HTR-8/SVneo (cell line): ENCODE results near the gene JAZF1.
"Not testable (repeated sequence)": the region's sequence is repeated elsewhere in the genome, so short reads cannot be mapped to it uniquely, and the experiment has no call there.

Experiments
- DNase-seq: peaks from one replicate; pipeline ENCODE4 v3.0.0; 2011; ENCODE audit warnings: low spot score, mixed read lengths; ENCODE audit not compliant: insufficient read length
- FAIRE-seq: peaks from 2 replicates; lab custom pipeline; 2011; peaks lifted over from hg19 to GRCh38; lab: Jason Lieb, UNC

The JAZF1 gene

DNA sequence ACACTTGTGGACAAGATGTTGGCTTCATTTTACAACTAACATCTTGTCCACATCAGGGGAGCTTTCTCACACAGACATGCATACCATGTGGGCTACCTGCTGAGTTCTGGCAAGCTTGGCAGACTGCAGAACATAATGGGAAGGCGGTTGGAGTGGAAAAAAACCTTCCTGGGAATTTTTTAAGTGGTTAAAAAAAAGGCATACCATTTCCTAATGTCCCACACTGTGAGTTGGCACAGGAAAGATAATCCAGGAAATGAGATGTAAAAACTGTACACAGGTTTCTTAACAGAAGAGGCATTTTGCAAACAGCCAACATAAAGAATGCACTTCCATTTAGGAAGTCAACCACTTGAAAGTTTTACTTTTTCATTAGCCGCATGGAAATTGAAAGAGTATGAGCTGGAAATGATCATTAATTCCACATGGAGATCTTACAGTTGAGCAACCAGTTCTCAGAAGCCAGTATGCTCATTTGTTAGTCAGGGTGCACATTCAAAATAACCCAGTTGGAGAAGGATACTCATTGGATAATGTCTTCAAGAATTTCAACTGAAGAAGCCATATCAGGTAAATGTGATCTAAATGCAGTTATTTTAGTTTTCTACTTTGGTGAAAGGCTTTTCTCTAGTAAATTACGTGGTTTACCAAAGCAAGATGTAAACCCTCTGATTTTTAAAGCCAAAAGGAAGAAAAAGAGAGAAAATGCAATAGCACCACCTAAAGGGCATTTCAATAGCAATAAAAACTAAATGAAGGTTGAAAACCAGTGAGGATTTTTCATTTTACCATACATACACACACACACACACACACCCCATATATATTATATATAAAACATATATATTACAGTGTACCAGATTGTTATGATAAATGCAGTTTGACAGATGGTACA is 246.7 kb downstream of the JAZF1 start:
- no peak for FAIRE-seq

DNA sequence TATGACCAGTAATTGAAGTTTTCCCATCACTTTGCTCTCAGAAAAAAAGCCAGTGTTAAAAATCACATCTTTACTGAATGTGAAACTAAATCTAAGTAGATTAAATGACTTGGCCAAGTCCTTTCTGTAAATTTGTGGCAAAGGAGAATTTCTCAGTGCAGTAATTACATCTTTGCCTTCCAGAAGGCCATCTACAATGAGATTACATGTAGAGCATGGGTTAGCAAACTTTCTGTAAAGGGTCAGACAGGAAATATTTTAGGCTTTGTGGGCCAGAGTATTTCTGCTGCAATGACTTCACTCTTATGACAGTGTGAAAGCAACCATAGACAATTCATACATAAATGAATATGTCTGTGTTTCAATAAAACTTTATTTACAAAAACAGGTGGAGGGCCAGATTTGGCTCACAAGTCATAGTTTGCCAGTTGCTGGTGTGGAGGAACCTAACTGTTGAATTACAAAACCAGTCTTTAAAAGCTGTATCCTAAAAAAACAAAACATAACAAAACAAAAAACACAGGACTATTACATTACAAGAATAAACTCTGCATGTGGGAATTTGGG is 249.6 kb downstream of the JAZF1 start:
- DNase-seq (no peak), FAIRE-seq (no peak)

More for the DNA sequence above, 246.7 kb downstream of the JAZF1 start:
- DNase-seq = no peak

GRCh38 chr7:27929127-27929526 is 251.5 kb downstream of the JAZF1 start:
- FAIRE-seq (no peak), DNase-seq (no peak)

DNA sequence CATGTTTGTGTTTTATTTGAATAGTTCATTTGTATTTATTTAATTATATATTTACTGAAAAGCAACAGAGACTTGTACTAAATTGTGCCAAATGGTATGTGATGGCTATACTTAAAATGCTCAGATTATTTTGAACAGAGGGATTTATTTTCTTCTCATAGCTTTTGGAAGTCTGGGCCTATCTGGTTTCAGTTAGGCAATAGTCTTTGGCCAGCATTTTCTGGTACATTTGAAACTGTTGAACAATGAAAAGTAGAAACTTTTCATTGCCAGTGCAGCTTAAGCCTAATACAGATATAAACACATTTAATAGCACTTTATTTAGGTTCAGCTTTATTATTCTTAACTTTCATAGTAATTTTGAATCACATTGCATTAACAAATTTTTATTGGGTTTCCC is 252.6 kb downstream of the JAZF1 start:
- DNase-seq = no peak
- FAIRE-seq = no peak

- DNase-seq (no peak), FAIRE-seq (no peak)
Observed at GRCh38 chr7:27925573-27926201, 254.9 kb downstream of the JAZF1 start.

- FAIRE-seq = no peak
Observed at GRCh38 chr7:27923642-27923980, 257.0 kb downstream of the JAZF1 start.

DNA sequence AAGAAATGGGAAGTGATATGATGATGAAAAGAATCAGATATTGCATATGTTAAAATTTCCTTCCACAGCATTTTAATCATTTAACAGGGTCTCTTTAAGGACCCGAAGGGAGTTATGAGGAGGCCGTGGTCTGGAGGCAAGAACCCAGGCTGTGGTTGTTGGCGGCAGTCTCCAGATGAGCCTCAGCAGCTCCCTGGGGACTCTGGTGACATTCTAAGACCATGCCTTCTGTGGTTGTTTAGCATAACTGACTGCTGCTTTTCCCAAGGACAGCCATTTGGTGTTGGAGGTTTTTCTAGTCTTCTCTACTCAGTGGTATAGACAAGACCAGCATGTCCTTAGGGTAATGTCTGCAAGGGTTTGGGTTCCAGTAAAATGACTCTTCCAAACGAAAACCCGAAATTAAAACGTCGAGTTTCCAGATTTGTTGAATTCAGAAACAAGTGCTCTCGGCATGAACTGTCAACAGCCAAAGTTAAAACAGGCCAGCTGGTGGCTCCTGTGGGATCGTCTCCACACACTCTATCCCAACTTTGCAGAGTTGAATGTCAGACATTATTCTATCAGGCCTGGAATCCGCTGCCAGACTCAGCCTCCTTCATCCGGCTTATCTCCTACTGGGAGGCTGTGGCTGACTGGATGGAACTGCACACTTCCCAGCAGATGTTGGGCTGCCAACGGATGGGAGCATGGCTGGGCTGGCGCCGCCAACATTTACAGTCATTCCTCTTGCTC is 257.5 kb downstream of the JAZF1 start:
- FAIRE-seq = no peak
- no peak for DNase-seq

More at GRCh38 chr7:27923642-27923980, 257.0 kb downstream of the JAZF1 start:
- no peak for DNase-seq

DNA sequence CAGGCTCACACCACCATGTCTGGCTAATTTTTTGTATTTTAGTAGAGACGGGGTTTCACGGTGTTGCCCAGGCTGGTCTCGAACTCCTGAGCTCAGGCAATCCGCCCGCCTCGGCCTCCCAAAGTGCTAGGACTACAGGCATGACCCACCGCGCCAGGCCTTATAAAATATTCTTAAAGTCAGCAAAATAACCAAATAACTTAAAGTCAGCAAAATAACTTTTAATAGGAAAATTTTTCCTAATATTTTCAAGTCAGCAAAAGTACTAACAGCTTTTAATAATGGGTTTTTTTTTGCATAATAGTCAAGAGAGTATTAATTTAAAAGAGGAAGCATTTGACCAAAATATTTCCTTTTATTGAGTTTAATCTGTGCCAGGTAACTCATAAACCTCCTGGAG is 258.2 kb downstream of the JAZF1 start:
- not testable (repeated sequence) for FAIRE-seq, DNase-seq

DNA sequence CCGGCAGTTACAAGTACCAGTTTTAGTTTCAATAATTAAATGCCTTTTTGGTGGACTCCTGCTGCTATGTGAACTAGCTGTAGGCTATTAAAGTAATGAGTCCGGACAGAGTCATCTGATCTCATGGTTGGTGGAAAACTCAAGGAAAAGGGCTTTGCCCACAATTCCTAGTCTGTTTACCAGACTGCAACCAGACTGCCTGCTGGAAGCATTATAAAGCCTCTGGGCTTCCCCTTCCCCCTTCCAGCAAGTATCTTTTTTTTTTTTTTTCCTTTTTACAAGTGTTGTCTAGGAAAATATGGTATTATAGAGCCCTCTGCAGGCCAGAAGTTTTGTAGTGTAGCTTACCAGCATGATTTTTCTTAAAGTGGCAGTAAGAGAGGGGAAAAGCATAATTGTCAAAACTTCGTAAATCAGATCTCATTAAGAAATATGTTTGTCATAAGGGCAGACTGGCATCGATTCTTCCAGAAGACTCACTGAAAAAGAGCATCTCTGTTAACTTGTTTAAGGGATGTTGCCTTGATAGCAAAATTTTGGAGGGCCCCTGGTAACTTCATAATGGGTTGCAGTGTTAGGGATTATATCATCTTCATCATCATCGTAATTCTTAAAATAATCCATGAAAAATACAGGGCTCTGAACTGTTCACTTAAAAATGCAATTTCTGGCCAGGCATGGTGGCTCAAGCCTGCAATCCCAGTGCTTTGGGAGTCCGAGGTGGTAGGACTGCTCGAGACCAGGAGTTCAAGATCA is 259.3 kb downstream of the JAZF1 start:
- DNase-seq = peak; percentile 75
- no peak for FAIRE-seq

GRCh38 chr7:27920281-27920946 is 260.2 kb downstream of the JAZF1 start:
- DNase-seq = no peak
- no peak for FAIRE-seq

DNA sequence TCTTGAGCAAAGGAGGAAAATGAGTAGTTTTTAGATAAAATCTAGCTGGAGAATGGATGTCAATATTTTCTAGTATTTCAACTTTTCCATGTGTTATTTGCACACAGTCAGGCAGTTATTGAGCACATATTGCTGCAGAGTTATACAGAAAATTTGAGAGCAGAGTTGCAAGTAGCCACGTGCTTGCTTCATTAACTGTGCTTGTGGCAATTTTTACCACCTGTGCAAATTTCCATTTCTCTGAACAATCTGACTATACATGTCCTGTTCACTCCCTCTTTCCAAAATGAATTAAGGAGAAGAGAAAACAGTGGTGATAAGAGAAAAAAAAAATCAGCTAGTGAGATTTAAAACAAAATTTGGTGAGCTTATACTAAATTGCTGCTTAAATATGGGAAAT is 262.1 kb downstream of the JAZF1 start:
- FAIRE-seq = no peak
- no peak for DNase-seq

GRCh38 chr7:27917774-27918314 is 262.8 kb downstream of the JAZF1 start:
- peak; percentile 66 for FAIRE-seq
- peak; percentile 45 for DNase-seq

GRCh38 chr7:27917119-27917518 is 263.5 kb downstream of the JAZF1 start:
- DNase-seq (no peak), FAIRE-seq (no peak)

GRCh38 chr7:27916372-27916771 is 264.2 kb downstream of the JAZF1 start:
- no peak for DNase-seq
- no peak for FAIRE-seq

DNA sequence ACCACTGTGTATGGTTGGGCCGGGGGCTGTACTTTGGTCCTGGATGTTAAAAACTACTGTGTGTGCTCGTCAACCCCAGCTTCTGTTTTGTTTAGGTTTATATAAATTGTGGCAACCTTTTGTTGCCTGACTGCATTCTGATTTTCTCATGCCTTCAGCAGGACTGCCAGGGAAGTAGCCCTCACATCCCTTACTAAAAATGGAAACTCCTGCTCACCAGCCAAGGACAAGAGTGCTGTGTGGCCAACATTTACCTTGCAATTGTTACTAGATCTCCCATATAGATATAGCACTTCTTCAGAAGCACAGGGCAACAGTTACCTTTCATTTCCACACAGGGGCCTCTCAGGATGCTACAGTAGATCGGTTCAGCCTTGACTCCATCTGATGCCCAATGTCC is 266.2 kb downstream of the JAZF1 start:
- no peak for FAIRE-seq
- no peak for DNase-seq

GRCh38 chr7:27912751-27913150 is 267.8 kb downstream of the JAZF1 start:
- DNase-seq (no peak), FAIRE-seq (no peak)

- no peak for FAIRE-seq
- DNase-seq = no peak
Observed at GRCh38 chr7:27911920-27912319, 268.7 kb downstream of the JAZF1 start.

DNA sequence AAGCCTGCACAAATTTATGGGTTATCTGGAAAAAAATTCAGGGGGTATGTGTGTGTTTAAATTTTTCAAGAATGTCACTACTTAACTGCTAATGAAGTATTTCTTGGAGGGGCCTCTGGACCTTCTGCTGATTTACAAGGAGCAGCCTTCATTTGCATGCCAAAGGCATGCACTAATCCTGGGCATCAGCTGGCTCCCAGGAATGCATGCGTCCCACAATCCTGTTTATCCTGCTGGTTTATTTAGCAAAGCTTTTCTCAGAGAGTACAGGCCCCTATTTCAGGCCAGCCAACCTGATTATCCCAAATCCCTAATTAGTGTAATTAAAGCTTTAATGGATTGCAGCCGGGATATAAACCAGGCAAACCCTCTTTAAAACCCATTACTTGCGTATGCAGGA is 270.3 kb downstream of the JAZF1 start:
- no peak for DNase-seq
- no peak for FAIRE-seq

DNA sequence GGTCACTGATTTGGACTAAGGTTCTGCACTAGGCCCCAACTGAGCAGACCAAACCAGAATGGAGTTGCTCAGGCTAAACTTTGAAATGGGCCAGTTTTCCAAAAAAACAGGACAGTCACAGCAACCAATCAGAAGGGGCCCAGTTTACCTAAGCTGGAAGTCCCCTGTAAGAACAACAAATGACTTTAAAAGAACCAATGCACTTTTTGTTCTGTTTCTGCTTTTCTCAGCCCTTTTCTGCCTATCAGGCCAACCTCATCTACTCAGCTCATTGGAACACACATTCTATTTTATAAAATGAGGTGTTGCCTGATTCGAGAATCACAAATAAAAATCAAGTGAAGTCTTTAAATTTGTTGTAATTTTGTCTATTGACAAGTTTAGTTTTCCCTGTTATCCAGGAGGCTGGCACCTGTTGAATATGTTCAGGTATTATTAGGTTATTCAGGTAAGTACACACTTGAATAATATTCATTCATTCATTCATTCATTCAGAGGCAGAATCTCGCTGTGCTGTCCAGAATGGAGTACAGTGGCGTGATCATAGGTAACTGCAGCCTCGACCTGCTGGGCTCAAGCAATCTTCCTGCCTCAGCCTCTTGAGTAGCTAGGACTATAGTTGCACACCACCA is 271.9 kb downstream of the JAZF1 start:
- DNase-seq = no peak
- FAIRE-seq = no peak
